GM12878 (cell line): ENCODE measurements around the gene PIAS1. TPM values are rescaled to one million over a fixed set of nuclear protein-coding genes. Genes with fewer than 3 reads are reported as not detected.

Experiments used
- ATAC-seq: fragments of 200-7000 bp; cut with Tn5 transposase; 3 replicates; pipeline ENCODE4 v1.9.1; 2020; ENCODE audit warnings: mild to moderate bottlenecking, moderate library complexity
- BruUV-seq: library from RNA; stranded (reverse); fragments of 400-500 nt; replicated peaks from 2 replicates; lab custom pipeline; 2021; lab: Mats Ljungman, UMichigan
- CTCF ChIA-PET: fragments of 300-600 bp; sonication (Branson Sonifier 250); formaldehyde crosslinking; extraction: SDS; loops from one replicate; lab custom pipeline; 2021; ENCODE audit warnings: inconsistent platforms; lab: Yijun Ruan, JAX
- POLR2A ChIA-PET: fragments of 350-600 bp; formaldehyde crosslinking; extraction: SDS; loops from one replicate; lab custom pipeline; 2021; ENCODE audit warnings: inconsistent platforms; lab: Charles Lee
- RAD21 ChIA-PET: fragments of 300-600 bp; sonication (Branson Sonifier 250); formaldehyde crosslinking; loops from one replicate; lab custom pipeline; 2023; ENCODE audit warnings: antibody characterized with exemption; ENCODE audit not compliant: unreplicated experiment; lab: Charles Lee
- SMC1A ChIA-PET: fragments of 300-600 bp; sonication (Branson Sonifier 250); formaldehyde crosslinking; loops from one replicate; lab custom pipeline; 2023; ENCODE audit not compliant: unreplicated experiment, uncharacterized antibody; lab: Charles Lee
- DNase-seq: peaks from one replicate; pipeline ENCODE4 v3.0.0-alpha.2; 2011; ENCODE audit warnings: low read depth, low spot score
- FAIRE-seq: peaks from 3 replicates; lab custom pipeline; 2011; peaks lifted over from hg19 to GRCh38; lab: Jason Lieb, UNC
- H2AFZ ChIP-seq: 2 replicates; pipeline ENCODE4 v1.6.0; 2011; ENCODE audit warnings: low read depth, low read length, control low read depth; ENCODE audit not compliant: control insufficient read depth
- H3K27ac ChIP-seq: 2 replicates; pipeline ENCODE4 v1.5.1; 2011; ENCODE audit warnings: control low read depth; ENCODE audit not compliant: control insufficient read depth, insufficient read depth
- H3K27me3 ChIP-seq, 2 experiments: replicated peaks in 1 of 2; 2 replicates each; pipeline versions ENCODE4 v1.6.0 to v1.6.1; 2011; ENCODE audit warnings: low read length in 1 of 2; ENCODE audit not compliant: control insufficient read depth in 2 of 2, insufficient read depth in 2 of 2
- H3K36me3 ChIP-seq, 2 experiments: 2 replicates each; pipeline ENCODE4 v1.5.1; 2011; ENCODE audit warnings: low read length in 1 of 2; ENCODE audit not compliant: control insufficient read depth in 2 of 2, insufficient read depth in 2 of 2
- H3K4me1 ChIP-seq: 2 replicates; pipeline ENCODE4 v1.6.1; 2011; ENCODE audit warnings: mild to moderate bottlenecking, low read length, moderate library complexity, mixed read lengths; ENCODE audit not compliant: control insufficient read depth, insufficient read depth
- H3K4me2 ChIP-seq: 2 replicates; pipeline ENCODE4 v1.6.0; 2011; ENCODE audit warnings: control low read depth; ENCODE audit not compliant: control insufficient read depth, insufficient read depth
- H3K4me3 ChIP-seq: fragments of 200-600 bp; sonication (generic); 2 replicates; pipeline ENCODE4 v1.5.1; 2016
- H3K79me2 ChIP-seq: 2 replicates; pipeline ENCODE4 v1.6.0; 2011; ENCODE audit warnings: low read length; ENCODE audit not compliant: control insufficient read depth, insufficient read depth
- H3K9ac ChIP-seq: 2 replicates; pipeline ENCODE4 v1.8.0; 2011; ENCODE audit warnings: low read length, control low read depth, mixed read lengths; ENCODE audit not compliant: control insufficient read depth, insufficient read depth
- H3K9me3 ChIP-seq: replicated peaks from 3 replicates; pipeline ENCODE4 v1.5.1; 2011; ENCODE audit warnings: mild to moderate bottlenecking, low read length; ENCODE audit not compliant: control insufficient read depth, insufficient read depth
- H4K20me1 ChIP-seq: 2 replicates; pipeline ENCODE4 v1.6.0; 2011; ENCODE audit not compliant: control insufficient read depth, insufficient read depth
- BCL11A ChIP-seq: IDR thresholded peaks from 2 replicates; pipeline ENCODE4 v1.6.1; 2011; ENCODE audit warnings: low read depth, low read length
- BRCA1 ChIP-seq: IDR thresholded peaks from 2 replicates; pipeline ENCODE4 v1.6.1; 2011; ENCODE audit warnings: low read depth, low read length, improper control_type of control experiment
- CBX3 ChIP-seq: fragments of 200-600 bp; sonication (generic); IDR thresholded peaks from 2 replicates; pipeline ENCODE4 v1.6.1; 2016; ENCODE audit warnings: low read depth, borderline replicate concordance
- CREB1 ChIP-seq: IDR thresholded peaks from 2 replicates; pipeline ENCODE4 v1.6.1; 2012; ENCODE audit warnings: low read depth, mild to moderate bottlenecking, inconsistent platforms
- E2F8 ChIP-seq: fragments of 450-650 bp; IDR thresholded peaks from 2 replicates; pipeline ENCODE4 v1.6.1; 2018; ENCODE audit warnings: mild to moderate bottlenecking, low read depth, moderate library complexity; ENCODE audit not compliant: partially characterized antibody
- IKZF1 ChIP-seq: fragments of 450-650 bp; conservative IDR thresholded peaks from 2 replicates; pipeline ENCODE4 v1.6.1; 2017; ENCODE audit warnings: antibody characterized with exemption, mild to moderate bottlenecking
- IKZF2 ChIP-seq, 2 experiments: fragments of 450-650 bp; IDR thresholded peaks; 2 replicates each; pipeline ENCODE4 v1.6.1; 2017; ENCODE audit warnings: mild to moderate bottlenecking in 2 of 2, moderate library complexity in 2 of 2
- MEF2B ChIP-seq: fragments of 450-650 bp; IDR thresholded peaks from 2 replicates; pipeline ENCODE4 v1.6.1; 2018; ENCODE audit warnings: mild to moderate bottlenecking, moderate library complexity; ENCODE audit not compliant: partially characterized antibody, poor library complexity, severe bottlenecking
- MTA2 ChIP-seq: fragments of 450-650 bp; IDR thresholded peaks from 2 replicates; pipeline ENCODE4 v1.6.1; 2016; ENCODE audit warnings: low read depth, mild to moderate bottlenecking, moderate library complexity
- MTA3 ChIP-seq: IDR thresholded peaks from 2 replicates; pipeline ENCODE4 v1.6.1; 2012; ENCODE audit warnings: low read length, inconsistent platforms, borderline replicate concordance
- NR2C1 ChIP-seq: fragments of 450-650 bp; IDR thresholded peaks from 2 replicates; pipeline ENCODE4 v1.6.1; 2017; ENCODE audit warnings: antibody characterized with exemption, mild to moderate bottlenecking, moderate library complexity
- NR2C2 ChIP-seq: IDR thresholded peaks from 2 replicates; pipeline ENCODE4 v1.6.1; 2011; ENCODE audit warnings: borderline replicate concordance, low read depth; ENCODE audit not compliant: control insufficient read depth, insufficient read length
- NR2F1 ChIP-seq: fragments of 450-650 bp; conservative IDR thresholded peaks from 2 replicates; pipeline ENCODE4 v1.6.1; 2017; ENCODE audit warnings: mild to moderate bottlenecking
- POLR2A ChIP-seq: IDR thresholded peaks from 2 replicates; pipeline ENCODE4 v1.6.1; 2011; ENCODE audit warnings: low read depth, mild to moderate bottlenecking, low read length
- RAD21 ChIP-seq: IDR thresholded peaks from 2 replicates; pipeline ENCODE4 v1.6.1; 2011; ENCODE audit warnings: mild to moderate bottlenecking, low read depth, low read length, moderate library complexity; ENCODE audit not compliant: insufficient read depth
- RELA ChIP-seq: fragments of 450-650 bp; IDR thresholded peaks from 2 replicates; pipeline ENCODE4 v1.8.0; 2014; ENCODE audit warnings: borderline replicate concordance; ENCODE audit not compliant: partially characterized antibody
- STAT1 ChIP-seq: fragments of 450-650 bp; conservative IDR thresholded peaks from 2 replicates; pipeline ENCODE4 v1.6.1; 2014; ENCODE audit warnings: antibody characterized with exemption, mild to moderate bottlenecking
- ZNF217 ChIP-seq: fragments of 450-650 bp; IDR thresholded peaks from 2 replicates; pipeline ENCODE4 v1.6.1; 2017; ENCODE audit warnings: antibody characterized with exemption, mild to moderate bottlenecking
- ZSCAN29 ChIP-seq: fragments of 450-650 bp; IDR thresholded peaks from 2 replicates; pipeline ENCODE4 v1.6.1; 2017; ENCODE audit warnings: mild to moderate bottlenecking, moderate library complexity
- WGBS: methylation state at CpG from one replicate; pipeline ENCODE4 v1.1.6; 2016; ENCODE audit warnings: low lambda C conversion rate; ENCODE audit not compliant: insufficient replicate concordance, insufficient coverage; ENCODE audit errors: missing lambda C conversion rate; 5-methylcytosine and 5-hydroxymethylcytosine counted together
- in situ Hi-C: fragments of 300-500 bp; cut with MboI; formaldehyde crosslinking; loops from 9 replicates; pipeline ENCODE4 v1.14.3; 2018; ENCODE audit warnings: mixed read lengths
- intact Hi-C: fragments of 100-400 bp; cut with micrococcal nuclease; formaldehyde crosslinking; loops from one replicate; pipeline ENCODE4 v1.14.2; 2022; ENCODE audit not compliant: unreplicated experiment
- polyA plus RNA-seq, 11 experiments: library from polyadenylated mRNA; depleted of rRNA in 4 of 11; unstranded in 6 of 11; stranded (reverse) in 5 of 11; fragments of >200 nt; fragmentation: Nextera tagmentation in 4 of 11; fragmentation: Illumina TruSeq in 1 of 11; extraction: Ambion mirVana in 4 of 11; extraction: Trizol in 1 of 11; gene quantifications; 1 replicate in 1 of 11; 2 replicates in 10 of 11; pipeline versions ENCODE4 v1.2.1 to v1.2.3, GENCODE V29; 2011 to 2016; ENCODE audit warnings: inconsistent platforms in 2 of 11, missing spikeins in 2 of 11, low read depth in 1 of 11
- total RNA-seq, 4 experiments: library from RNA; depleted of rRNA in 3 of 4; stranded (reverse); fragments of >200 nt in 3 of 4; fragmentation: Illumina TruSeq in 1 of 4; extraction: Trizol in 1 of 4; gene quantifications; 2 replicates each; pipeline versions ENCODE4 v1.2.1 to v1.2.3, GENCODE V29; 2013 to 2021

Gene PIAS1
- total and polyA plus RNA-seq, 10 of the 15 experiments (the other 5 are each of a cell fraction or from before 2014, with no cell fraction given) = 20.2 to 96.3 (median 37.0) TPM

- no peak for ATAC-seq
- 90% methylated on average over 6 of the region's 6 CpGs for WGBS
- DNase-seq = no peak
Measured at GRCh38 chr15:68214838-68215254, 160.7 kb downstream of the PIAS1 start.

More at GRCh38 chr15:68214838-68215254, 160.7 kb downstream of the PIAS1 start:
- SMC1A ChIA-PET = no interaction called here
- RAD21 ChIA-PET = no interaction called here
- CTCF ChIA-PET = no interaction called here
- no TSS peak for BruUV-seq
- H4K20me1 ChIP-seq = no peaks in the 10 kb centered on the region; the same call in 1 of the 2 replicates
- H3K4me3 ChIP-seq = no peak overlapping the region
- no peak overlapping the region for H3K4me2 ChIP-seq
- TF ChIP-seq IKZF1 (no peak), STAT1 (no peak), ZSCAN29 (no peak), MTA2 (no peak), POLR2A (no peak), CBX3 (no peak), NR2C1 (no peak), BCL11A (no peak), NR2C2 (no peak), CREB1 (no peak), MEF2B (no peak), IKZF2 (IDR thresholded peaks at IDR 0.05) (no peak), RAD21 (no peak), RELA (no peak), ZNF217 (no peak), BRCA1 (no peak), E2F8 (no peak), NR2F1 (no peak), MTA3 (no peak)
- no peaks in the 10 kb centered on the region for H3K9me3 ChIP-seq
- in situ Hi-C loops (no loop called here), intact Hi-C loops (no loop called here)
- no peak overlapping the region for H3K27ac ChIP-seq
- POLR2A ChIA-PET = no interaction called here
- peaks cover 26% of the 10 kb centered on the region for H3K79me2 ChIP-seq
- H2AFZ ChIP-seq = no peak overlapping the region
- peaks cover 9 to 19% of the 10 kb centered on the region in 2 experiments for H3K36me3 ChIP-seq
- no peaks in the 10 kb centered on the region for H3K27me3 ChIP-seq
- no peak for FAIRE-seq
- no peak overlapping the region for H3K9ac ChIP-seq
- H3K4me1 ChIP-seq = peaks cover 9% of the 10 kb centered on the region
